Adrenal gland (tissue), 12 donors: Measurements from ENCODE around the gene FAM111B. TPM values are rescaled to one million over a fixed set of nuclear protein-coding genes. Genes with fewer than 3 reads are reported as not detected.
"Not testable (repeated sequence)": the region's sequence is repeated elsewhere in the genome, so short reads cannot be mapped to it uniquely, and the experiment has no call there.

Source experiments
- DNase-seq, 7 donors: peaks; one replicate each; pipeline ENCODE4 v3.0.0-alpha.2; 2019 to 2020
- H3K27ac ChIP-seq, 5 donors: fragments of 200-600 bp; sonication (generic) in 4 of 5; 1 replicate in 3 of 5; 2 replicates in 2 of 5; pipeline versions ENCODE4 v1.5.1 to v1.8.0; 2016 to 2020; ENCODE audit warnings: mild to moderate bottlenecking in 1 of 5
- H3K27me3 ChIP-seq: fragments of 200-600 bp; 2 replicates; pipeline ENCODE4 v1.8.0; 2021
- H3K36me3 ChIP-seq, 2 donors: fragments of 200-600 bp; replicated peaks in 1 of 2; 1 replicate in 1 of 2; 2 replicates in 1 of 2; pipeline versions ENCODE4 v1.5.1 to v1.8.0; 2018 to 2022
- H3K4me1 ChIP-seq, 2 donors: fragments of 200-600 bp; replicated peaks in 1 of 2; 1 replicate in 1 of 2; 2 replicates in 1 of 2; pipeline versions ENCODE4 v1.5.1 to v1.8.0; 2018 to 2021
- H3K4me3 ChIP-seq, 4 donors: fragments of 200-600 bp; sonication (generic) in 3 of 4; one replicate each; pipeline ENCODE4 v1.5.1; 2016 to 2018
- H3K9me3 ChIP-seq, 3 donors: fragments of 200-600 bp; sonication (generic) in 1 of 3; replicated peaks in 1 of 3; 1 replicate in 2 of 3; 2 replicates in 1 of 3; pipeline versions ENCODE4 v1.5.1 to v1.8.0; 2016 to 2021
- POLR2A ChIP-seq, 2 donors: fragments of 450-650 bp; IDR thresholded peaks; one replicate each; pipeline ENCODE4 v1.6.1; 2017; ENCODE audit warnings: antibody characterized with exemption in 2 of 2, mild to moderate bottlenecking in 2 of 2, moderate library complexity in 1 of 2
- WGBS, 4 donors: extraction: QIAGEN DNeasy Blood & Tissue Kit in 2 of 4; methylation state at CpG; one replicate each; pipeline versions ENCODE4 v1.1.5 to v1.1.7; 2013 to 2017; 5-methylcytosine and 5-hydroxymethylcytosine counted together
- intact Hi-C, 2 donors: fragments of 100-400 bp; cut with DNase I; formaldehyde crosslinking; loops; one replicate each; pipeline versions ENCODE4 v1.14.1 to v1.15.0; 2022 to 2023
- polyA plus RNA-seq, 3 donors: library from polyadenylated mRNA; stranded (reverse); fragments of 200-250 nt in 2 of 3; fragments of 350-450 nt in 1 of 3; fragmentation: Illumina TruSeq in 1 of 3; extraction: RNeasy Lipid Tissue Mini Kit (QIAGEN cat#74804) in 1 of 3; gene quantifications; one replicate each; pipeline ENCODE4 v1.2.3, GENCODE V29; 2013 to 2014
- total RNA-seq, 9 donors: library from RNA; depleted of rRNA in 4 of 9; stranded (reverse); fragments of >200 nt in 4 of 9; fragments of 120-200 nt in 1 of 9; fragmentation: NEBNext Ultra II Directional in 1 of 9; extraction: Animal tissue kit (Norgen Biotek cat#: 25700) in 1 of 9; gene quantifications; one replicate each; pipeline versions ENCODE4 v1.1.0 to v1.2.4, GENCODE V29; 2013 to 2023
- TF ChIP-seq, protein P1 (sequence below), 6 experiments: fragments of 450-650 bp in 4 of 6; fragments of 200-600 bp in 2 of 6; sonication (generic) in 1 of 6; IDR thresholded peaks; 1 replicate in 5 of 6; 2 replicates in 1 of 6; pipeline versions ENCODE4 v1.5.1 to v1.8.0; 2016 to 2021; ENCODE audit warnings: antibody characterized with exemption in 6 of 6, mild to moderate bottlenecking in 2 of 6, moderate library complexity in 1 of 6
- donor health status: healthy with polysubstance abuse.
- donor health status: Bipolar disorder and iron deficiency.
- donor health status: DM: yes; HTN: yes; CAD: no.
- donor health status: DM: no; HTN: no; CAD: no.
- donor health status: DM: no; HTN: no; CAD: no.
- donor health status: DM: yes; HTN: yes; CAD: no.

The FAM111B gene
- total and polyA plus RNA-seq, 12 donors: 0.08 to 14.1 (median 0.77) TPM; not detected in 1

DNA sequence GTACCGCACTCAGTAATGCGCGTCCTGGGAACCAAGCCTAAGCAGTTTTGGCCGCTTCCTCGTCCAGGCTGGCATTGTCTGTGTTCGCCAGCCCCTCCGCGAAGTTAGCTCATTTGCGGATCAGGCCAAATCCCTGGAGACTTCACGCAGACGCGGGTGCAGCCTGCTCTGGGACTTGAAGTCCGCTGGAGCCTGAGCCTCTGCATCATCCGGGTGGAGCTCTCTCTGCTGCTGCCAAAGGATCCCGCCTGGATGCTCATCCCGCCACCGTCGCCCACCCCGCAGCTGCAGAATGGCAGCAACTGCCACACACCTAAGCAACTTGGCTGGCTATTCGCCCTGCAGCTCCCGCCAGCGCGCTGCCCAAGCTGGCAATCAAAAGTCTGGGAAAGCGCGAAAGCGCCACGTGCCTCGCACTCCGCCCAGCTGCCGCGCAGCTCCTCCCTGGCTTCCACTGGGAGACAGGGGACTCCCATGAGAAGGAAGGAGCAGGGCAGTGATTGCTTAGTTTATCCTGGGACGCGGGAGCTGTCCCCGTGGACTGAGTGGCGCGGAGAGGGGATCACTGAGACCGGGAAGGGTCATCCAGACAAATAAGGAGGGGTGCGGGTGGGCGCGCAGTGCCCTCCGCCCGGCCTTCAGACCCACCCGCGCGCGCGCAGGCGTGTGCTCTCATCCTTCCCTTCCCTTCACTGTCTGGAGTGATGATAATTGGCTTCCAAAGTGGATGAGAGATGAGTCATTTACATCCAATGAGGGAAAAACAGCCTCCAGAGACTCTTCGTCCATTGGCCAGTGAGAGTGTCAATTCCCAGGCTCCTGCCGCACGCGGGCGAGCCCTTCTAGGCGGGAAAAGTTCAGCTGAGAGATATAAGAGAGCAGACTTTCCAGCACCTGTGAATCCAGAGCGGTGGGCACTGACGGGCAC is 44.2 kb upstream of the FAM111B start:
- WGBS, 4 donors: 40 to 74% (median 53%) methylated on average over 21 to 56 of the region's 56 CpGs
- H3K4me1 ChIP-seq: no peaks in the 10 kb centered on the region
- no peaks in the 10 kb centered on the region for H3K9me3 ChIP-seq
- H3K4me3 ChIP-seq: no peak overlapping the region
- TF ChIP-seq, protein P1, sequence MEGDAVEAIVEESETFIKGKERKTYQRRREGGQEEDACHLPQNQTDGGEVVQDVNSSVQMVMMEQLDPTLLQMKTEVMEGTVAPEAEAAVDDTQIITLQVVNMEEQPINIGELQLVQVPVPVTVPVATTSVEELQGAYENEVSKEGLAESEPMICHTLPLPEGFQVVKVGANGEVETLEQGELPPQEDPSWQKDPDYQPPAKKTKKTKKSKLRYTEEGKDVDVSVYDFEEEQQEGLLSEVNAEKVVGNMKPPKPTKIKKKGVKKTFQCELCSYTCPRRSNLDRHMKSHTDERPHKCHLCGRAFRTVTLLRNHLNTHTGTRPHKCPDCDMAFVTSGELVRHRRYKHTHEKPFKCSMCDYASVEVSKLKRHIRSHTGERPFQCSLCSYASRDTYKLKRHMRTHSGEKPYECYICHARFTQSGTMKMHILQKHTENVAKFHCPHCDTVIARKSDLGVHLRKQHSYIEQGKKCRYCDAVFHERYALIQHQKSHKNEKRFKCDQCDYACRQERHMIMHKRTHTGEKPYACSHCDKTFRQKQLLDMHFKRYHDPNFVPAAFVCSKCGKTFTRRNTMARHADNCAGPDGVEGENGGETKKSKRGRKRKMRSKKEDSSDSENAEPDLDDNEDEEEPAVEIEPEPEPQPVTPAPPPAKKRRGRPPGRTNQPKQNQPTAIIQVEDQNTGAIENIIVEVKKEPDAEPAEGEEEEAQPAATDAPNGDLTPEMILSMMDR (IDR thresholded peaks at IDR 0.05): no peak
- no peak for TF ChIP-seq POLR2A (IDR thresholded peaks at IDR 0.05)
- H3K27ac ChIP-seq: no peak overlapping the region
- no peaks in the 10 kb centered on the region for H3K36me3 ChIP-seq
- peaks cover 35% of the 10 kb centered on the region for H3K27me3 ChIP-seq
- intact Hi-C loops: no loop called here
- no peak for DNase-seq

DNA sequence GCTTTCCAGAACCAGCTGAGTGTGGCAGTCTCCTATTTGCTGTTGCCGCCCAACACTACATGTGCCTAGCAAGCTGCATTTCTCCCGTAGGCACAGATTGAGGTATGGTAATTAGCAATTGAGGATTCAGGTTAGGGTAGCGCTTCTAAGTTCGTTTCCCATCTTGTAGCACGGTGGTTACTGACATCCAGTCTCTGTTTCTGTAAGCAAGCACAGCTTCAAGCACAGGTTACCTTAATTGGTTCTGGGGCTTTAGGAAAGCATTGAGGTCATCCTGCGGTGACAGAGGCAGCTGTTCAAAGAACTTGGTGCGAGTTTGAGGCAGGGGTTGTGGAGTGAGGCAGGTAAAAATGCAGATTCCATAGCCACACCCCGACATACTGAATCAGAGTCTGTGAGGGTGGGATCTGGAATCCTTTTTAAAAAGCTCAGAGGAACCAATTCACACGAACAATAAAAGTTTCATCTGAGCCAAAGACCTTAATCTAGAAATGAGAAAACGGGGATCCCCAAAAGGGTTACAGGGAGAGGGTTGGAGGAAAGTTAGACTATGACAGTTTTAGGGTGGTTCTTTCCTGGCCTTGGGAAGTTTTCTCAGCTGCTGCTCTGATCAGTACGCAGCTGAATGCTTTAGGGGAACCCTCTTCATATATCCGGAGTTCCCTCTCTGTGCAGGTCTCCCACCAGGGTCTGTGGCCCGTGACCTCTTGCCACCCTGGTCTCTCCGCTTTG is 42.9 kb upstream of the FAM111B start:
- DNase-seq, H3K9me3 ChIP-seq, H3K27ac ChIP-seq, intact Hi-C loops, H3K4me3 ChIP-seq, H3K4me1 ChIP-seq, H3K36me3 ChIP-seq: not testable (repeated sequence)
- WGBS, 4 donors: 66 to 76% (median 72%) methylated on average over 14 of the region's 14 CpGs
- H3K27me3 ChIP-seq: peaks cover 38% of the 10 kb centered on the region

DNA sequence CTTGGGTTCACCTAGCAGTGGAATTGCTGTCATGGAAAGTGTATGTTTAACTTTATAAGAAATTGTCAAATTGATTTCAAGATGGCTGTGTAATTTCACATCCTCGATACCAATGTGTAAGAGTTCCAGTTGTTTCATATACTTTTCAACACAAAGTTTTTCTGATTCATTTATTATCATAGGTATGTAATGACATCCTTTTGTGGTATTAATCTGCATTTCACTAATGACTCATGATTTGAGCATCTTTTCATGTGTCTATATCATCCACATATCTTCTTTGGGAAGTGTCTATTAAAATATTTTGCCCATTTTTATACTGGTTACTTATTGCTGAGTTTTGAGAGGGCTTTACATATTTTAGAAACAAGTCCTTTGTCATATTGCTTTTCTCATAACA is 38.0 kb upstream of the FAM111B start:
- H3K27ac ChIP-seq: no peak overlapping the region
- TF ChIP-seq, protein P1 (IDR thresholded peaks at IDR 0.05): no peak
- no peak for TF ChIP-seq POLR2A (IDR thresholded peaks at IDR 0.05)
- 66 to 80% (median 77%) methylated on average over 1 of the region's 1 CpG for WGBS, 4 donors

DNA sequence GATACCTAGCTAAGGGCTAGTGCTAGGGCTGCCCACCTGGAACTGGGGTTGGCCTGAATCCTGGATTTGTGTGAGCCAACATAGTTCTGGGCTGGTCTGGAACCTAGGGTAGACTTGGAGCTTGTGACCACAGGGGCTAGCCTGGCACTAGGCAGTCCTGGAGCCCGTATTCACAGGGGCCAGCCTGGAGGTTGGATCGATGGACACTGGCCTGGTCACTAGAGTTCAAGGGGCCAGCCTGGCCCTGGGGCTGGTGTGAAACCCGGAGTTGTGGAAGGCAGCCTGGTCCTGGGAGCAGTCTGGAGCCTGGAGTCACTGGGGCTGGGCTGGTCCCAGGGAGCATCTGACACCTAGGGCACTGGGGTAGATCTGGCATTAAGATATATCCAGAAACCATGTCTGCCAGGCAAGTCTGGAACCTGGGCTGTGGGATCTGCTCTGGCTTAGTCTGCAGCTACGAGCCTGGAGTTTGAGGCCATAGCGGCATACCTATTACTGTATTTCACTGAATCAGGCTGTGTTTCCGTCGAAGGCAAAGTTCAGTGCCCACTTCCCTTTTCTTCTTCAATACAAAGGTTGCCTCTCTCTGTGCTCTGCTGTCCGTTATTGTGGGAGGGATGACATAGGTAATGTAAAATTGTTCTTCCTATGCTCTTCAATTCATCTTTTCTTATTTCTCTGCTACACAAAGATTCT is 30.0 kb upstream of the FAM111B start:
- WGBS, 4 donors: 75 to 86% (median 78%) methylated on average over 5 to 8 of the region's 8 CpGs
- no peak overlapping the region for H3K27ac ChIP-seq
- H3K9me3 ChIP-seq: no peaks in the 10 kb centered on the region
- intact Hi-C loops: no loop called here
- no peaks in the 10 kb centered on the region for H3K4me1 ChIP-seq
- H3K27me3 ChIP-seq: no peaks in the 10 kb centered on the region
- no peak for DNase-seq
- TF ChIP-seq POLR2A (IDR thresholded peaks at IDR 0.05): no peak
- TF ChIP-seq, protein P1 (IDR thresholded peaks at IDR 0.05): no peak
- no peaks in the 10 kb centered on the region for H3K36me3 ChIP-seq
- no peak overlapping the region for H3K4me3 ChIP-seq

More for the DNA sequence above, 38.0 kb upstream of the FAM111B start:
- H3K4me3 ChIP-seq: no peak overlapping the region
- no peaks in the 10 kb centered on the region for H3K36me3 ChIP-seq
- H3K4me1 ChIP-seq: no peaks in the 10 kb centered on the region
- intact Hi-C loops: no loop called here
- H3K9me3 ChIP-seq: no peaks in the 10 kb centered on the region
- no peak for DNase-seq
- peaks cover 9% of the 10 kb centered on the region for H3K27me3 ChIP-seq
